Activated naive CD4-positive, alpha-beta T cell treated with anti-CD3 and anti-CD28 coated beads, Interleukin-2, amount 50 U/mL, for 16 hours (primary cell): ENCODE results near the gene CFAP69.
"Not testable (repeated sequence)": the region's sequence is repeated elsewhere in the genome, so short reads cannot be mapped to it uniquely, and the experiment has no call there.

Experiments
- DNase-seq: peaks from one replicate; pipeline ENCODE4 v3.0.0-alpha.2; 2020

The CFAP69 gene

GRCh38 chr7:90272242-90272641, 27.3 kb downstream of the CFAP69 start:
- no peak for DNase-seq

- no peak for DNase-seq
Measured at GRCh38 chr7:90274161-90274560, 29.2 kb downstream of the CFAP69 start.

GRCh38 chr7:90276033-90276728, 31.2 kb downstream of the CFAP69 start:
- DNase-seq: no peak

- DNase-seq: no peak
Measured at GRCh38 chr7:90288154-90288553, 43.2 kb downstream of the CFAP69 start.

GRCh38 chr7:90290244-90291113, 45.5 kb downstream of the CFAP69 start:
- no peak for DNase-seq

GRCh38 chr7:90298145-90299038, 53.4 kb downstream of the CFAP69 start:
- no peak for DNase-seq

- no peak for DNase-seq
Measured at GRCh38 chr7:90303241-90303640, 58.3 kb downstream of the CFAP69 start.

GRCh38 chr7:90309872-90310271, 64.9 kb downstream of the CFAP69 start:
- DNase-seq: no peak

- DNase-seq: no peak
Measured at GRCh38 chr7:90311175-90311574, 66.2 kb downstream of the CFAP69 start.

- DNase-seq: no peak
Measured at GRCh38 chr7:90312745-90313144, 67.8 kb downstream of the CFAP69 start.

GRCh38 chr7:90313907-90314306, 68.9 kb downstream of the CFAP69 start:
- DNase-seq: no peak

GRCh38 chr7:90320014-90320413, 75.0 kb downstream of the CFAP69 start:
- DNase-seq: no peak

GRCh38 chr7:90320418-90320800, 75.4 kb downstream of the CFAP69 start:
- no peak for DNase-seq

GRCh38 chr7:90320801-90321494, 76.0 kb downstream of the CFAP69 start, which contains the start of gene FAM237B:
FAM237B (minus strand) TSS chr7:90321304; CDS start chr7:90319748, 1,556 bp downstream.
- DNase-seq: no peak

GRCh38 chr7:90322837-90323236, 77.9 kb downstream of the CFAP69 start:
- DNase-seq: no peak

- DNase-seq: no peak
Measured at GRCh38 chr7:90326500-90326899, 81.5 kb downstream of the CFAP69 start.

GRCh38 chr7:90334193-90334843, 89.3 kb downstream of the CFAP69 start:
- DNase-seq: no peak

GRCh38 chr7:90334926-90335325, 90.0 kb downstream of the CFAP69 start:
- not testable (repeated sequence) for DNase-seq

- no peak for DNase-seq
Measured at GRCh38 chr7:90337106-90337505, 92.1 kb downstream of the CFAP69 start.

GRCh38 chr7:90345016-90345415, 100.0 kb downstream of the CFAP69 start:
- DNase-seq: no peak

GRCh38 chr7:90345595-90346335, 100.8 kb downstream of the CFAP69 start:
- no peak for DNase-seq
